IPS-11a (cell line): ENCODE results near the gene NUMA1.

ENCODE experiments used
- H3K4me3 ChIP-seq: one replicate; pipeline ENCODE4 v1.5.1; 2013; ENCODE audit warnings: low read depth, low read length, control low read depth

NUMA1 gene, protein sequence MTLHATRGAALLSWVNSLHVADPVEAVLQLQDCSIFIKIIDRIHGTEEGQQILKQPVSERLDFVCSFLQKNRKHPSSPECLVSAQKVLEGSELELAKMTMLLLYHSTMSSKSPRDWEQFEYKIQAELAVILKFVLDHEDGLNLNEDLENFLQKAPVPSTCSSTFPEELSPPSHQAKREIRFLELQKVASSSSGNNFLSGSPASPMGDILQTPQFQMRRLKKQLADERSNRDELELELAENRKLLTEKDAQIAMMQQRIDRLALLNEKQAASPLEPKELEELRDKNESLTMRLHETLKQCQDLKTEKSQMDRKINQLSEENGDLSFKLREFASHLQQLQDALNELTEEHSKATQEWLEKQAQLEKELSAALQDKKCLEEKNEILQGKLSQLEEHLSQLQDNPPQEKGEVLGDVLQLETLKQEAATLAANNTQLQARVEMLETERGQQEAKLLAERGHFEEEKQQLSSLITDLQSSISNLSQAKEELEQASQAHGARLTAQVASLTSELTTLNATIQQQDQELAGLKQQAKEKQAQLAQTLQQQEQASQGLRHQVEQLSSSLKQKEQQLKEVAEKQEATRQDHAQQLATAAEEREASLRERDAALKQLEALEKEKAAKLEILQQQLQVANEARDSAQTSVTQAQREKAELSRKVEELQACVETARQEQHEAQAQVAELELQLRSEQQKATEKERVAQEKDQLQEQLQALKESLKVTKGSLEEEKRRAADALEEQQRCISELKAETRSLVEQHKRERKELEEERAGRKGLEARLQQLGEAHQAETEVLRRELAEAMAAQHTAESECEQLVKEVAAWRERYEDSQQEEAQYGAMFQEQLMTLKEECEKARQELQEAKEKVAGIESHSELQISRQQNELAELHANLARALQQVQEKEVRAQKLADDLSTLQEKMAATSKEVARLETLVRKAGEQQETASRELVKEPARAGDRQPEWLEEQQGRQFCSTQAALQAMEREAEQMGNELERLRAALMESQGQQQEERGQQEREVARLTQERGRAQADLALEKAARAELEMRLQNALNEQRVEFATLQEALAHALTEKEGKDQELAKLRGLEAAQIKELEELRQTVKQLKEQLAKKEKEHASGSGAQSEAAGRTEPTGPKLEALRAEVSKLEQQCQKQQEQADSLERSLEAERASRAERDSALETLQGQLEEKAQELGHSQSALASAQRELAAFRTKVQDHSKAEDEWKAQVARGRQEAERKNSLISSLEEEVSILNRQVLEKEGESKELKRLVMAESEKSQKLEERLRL (N-terminal part only)

DNA sequence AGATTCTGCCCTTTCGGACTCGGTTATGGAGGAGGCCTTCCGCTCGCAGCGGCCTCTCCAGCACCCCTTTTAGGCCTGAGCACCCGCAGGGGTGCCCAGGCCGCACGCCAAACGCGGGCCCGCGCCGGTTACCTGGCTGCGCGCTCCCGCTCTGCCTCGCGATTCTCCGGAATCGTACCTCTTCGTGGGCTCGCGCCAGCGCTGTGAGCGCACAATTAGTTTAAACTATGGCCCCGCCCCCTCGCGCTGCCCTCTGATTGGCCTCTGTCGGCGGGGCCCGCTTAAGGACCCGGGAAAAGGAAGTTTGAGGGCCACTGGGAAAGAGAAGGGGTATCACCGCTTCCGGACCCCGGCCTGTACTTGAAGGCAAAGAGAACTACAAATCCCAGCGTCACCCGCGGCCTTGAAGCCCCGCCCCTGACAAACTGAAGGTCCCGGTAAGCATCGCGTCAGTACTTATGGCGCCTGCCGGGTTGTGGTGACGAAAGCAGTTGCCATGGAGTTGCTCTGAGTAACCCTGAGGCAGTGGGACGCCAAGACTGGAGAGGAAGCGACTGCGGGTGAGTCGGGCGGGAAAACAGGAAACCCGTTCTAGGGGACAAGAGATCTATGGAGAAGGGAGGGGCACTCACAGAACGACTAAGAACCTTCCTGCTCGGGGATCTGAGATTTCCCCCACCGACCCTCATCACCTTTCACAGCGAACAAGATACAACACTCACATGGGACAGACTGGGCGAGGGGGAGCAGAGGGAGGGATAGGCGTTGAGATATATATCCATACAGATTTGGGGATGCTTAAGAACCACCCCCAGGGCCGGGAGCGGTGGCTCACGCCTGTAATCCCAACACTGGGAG lies at the start of gene NUMA1, which contains the start of gene LRRC51:
Gene NUMA1, minus strand, starts transcription at position 217 of the 858 bp plus-strand sequence. CDS start 44,599 bp downstream, outside the sequence.
Gene LRRC51, plus strand, starts transcription at position 525 of the 858 bp plus-strand sequence. CDS start 8,234 bp downstream, outside the sequence.
- peak within 1 kb of the TSS; percentile 86 for H3K4me3 ChIP-seq

DNA sequence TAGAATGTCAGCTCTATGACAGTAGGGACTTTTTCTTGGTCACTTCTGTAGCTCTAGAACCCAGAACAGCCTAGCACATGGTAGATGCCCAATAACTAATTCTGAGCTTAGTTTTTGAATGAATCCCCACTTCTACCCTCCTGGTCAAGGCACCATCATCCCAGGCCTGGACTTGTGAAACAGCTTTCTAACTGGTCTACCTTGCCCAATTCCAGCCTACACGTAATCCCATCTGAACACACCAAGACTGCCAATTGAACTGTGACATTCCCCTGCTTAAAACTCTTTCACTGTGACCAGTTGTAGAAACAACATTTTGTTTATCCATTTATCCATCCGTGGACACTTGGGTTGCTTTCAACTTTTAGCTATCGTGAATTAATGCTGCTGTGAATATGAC lies 49.0 kb upstream of the NUMA1 start:
- H3K4me3 ChIP-seq, result no peak overlapping the region

DNA sequence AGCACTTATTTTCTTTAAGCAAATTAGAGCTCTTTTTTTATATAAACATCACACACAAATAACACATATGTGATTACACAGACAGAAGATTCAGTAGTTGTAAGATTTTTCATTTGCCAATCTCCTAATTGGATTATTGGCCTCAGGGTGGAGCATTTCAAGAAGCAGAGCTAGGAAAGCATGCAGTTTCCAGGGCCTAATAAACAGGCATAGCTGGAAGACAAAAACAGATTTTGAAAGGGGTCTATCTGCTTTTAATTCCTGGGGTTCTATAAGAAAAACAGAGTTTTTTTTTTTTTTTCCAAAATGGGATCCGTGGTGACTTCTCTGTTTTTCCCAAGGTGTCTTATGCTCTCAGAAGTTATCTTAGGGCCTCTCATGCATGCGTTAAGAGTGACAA lies 47.6 kb upstream of the NUMA1 start:
- H3K4me3 ChIP-seq, result no peak overlapping the region

DNA sequence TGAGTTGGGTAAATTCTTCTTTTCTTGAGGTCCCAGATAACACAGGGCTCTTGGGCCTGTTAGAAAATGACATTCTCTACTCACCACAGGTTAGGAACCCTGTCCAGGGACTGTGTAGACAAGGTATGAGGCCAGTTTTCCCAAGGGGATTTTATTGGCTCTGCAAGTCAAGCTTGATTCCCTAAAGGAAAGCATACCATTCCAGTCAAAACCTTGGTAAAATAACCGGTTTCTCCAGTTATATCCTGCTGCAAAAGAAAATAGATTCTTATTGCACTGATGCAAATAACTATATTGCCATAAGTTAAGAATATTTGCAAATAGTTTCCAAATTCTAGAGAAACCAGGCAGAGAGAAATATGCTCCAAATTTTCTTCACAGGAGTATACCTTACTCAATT lies 45.6 kb upstream of the NUMA1 start:
- no peak overlapping the region for H3K4me3 ChIP-seq

DNA sequence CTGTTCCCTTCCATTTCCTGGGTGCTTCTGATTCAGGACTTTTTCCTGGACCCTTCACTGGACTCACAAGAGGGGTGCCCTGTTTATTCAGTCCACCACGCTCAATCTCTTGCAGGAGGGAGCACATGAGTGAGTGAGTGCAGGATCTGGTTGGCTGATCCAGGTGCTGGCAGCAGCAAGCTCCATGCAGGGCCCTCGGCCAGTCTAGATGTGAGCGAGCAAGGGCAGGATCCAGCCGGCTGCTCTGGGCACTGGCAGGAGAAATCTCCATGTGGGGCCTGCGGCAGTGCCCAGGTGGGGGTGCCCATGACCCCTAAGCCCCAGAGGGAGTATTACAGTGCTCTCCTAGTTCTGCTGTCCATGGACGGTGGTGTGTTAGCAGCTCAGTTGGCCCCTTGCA lies 43.7 kb upstream of the NUMA1 start:
- H3K4me3 ChIP-seq, result no peak overlapping the region

DNA sequence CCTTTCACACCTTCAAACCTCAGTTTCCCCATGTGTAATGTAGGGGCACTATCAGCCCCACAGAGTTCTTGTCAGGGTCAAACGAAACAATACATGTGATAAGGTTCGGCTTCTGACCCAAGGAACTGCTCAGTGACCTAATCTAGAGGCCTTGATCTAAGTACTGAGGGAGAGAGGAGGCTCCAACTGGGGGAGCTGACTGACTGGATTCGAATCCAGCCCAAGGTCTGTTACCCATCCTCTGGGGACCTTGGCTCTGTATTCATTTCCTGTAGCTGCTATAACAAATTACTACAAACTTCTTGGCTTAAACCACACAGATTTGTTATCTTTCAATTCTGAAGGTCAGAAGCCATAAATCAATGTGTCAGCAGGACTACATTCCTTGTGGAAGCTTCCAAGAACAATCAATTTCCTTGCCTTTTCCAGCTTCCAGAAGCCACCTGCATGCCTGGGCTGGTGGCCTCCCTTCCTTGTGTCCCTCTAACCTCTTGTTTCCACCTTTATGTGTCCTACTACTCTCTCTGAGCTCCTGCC lies 42.8 kb upstream of the NUMA1 start:
- no peak overlapping the region for H3K4me3 ChIP-seq

DNA sequence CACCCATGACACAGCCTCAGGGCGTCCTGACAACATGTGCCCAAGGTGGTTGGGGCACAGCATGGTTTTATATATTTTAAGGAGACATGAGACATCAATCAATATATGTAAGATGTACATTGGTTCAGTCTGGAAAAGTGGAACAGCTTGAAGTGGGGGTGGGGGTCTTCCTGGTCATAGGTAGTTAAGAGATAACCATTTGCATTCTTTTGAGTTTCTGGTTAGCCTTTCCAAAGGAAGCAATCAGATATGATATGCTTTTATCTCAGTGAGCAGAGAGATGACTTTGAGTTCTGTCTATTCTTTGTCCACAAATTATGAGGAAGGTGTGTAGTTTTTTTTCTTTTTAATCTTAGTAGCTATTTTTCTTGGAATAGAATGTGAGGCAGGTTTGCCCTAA lies 42.3 kb upstream of the NUMA1 start:
- H3K4me3 ChIP-seq, result no peak overlapping the region

DNA sequence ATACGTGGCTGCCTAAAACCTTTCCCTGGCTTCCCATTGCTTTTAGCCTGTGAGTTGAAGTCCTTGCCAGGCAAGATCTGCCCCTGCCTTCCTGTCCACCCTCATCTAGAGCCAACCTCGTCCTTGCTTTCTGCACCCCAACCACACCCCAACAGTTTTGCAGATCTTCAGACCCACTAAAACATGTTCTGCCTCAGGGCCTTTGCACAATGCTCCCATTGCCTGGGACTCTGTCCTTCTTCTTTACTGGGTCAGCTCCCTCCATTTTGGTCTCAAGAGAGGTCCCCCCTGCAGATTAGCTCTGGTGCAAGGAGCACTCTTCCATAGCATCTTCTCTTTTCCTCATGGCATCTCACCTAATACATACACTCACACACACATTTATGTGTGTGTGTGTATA lies 40.6 kb upstream of the NUMA1 start:
- H3K4me3 ChIP-seq, result no peak overlapping the region

DNA sequence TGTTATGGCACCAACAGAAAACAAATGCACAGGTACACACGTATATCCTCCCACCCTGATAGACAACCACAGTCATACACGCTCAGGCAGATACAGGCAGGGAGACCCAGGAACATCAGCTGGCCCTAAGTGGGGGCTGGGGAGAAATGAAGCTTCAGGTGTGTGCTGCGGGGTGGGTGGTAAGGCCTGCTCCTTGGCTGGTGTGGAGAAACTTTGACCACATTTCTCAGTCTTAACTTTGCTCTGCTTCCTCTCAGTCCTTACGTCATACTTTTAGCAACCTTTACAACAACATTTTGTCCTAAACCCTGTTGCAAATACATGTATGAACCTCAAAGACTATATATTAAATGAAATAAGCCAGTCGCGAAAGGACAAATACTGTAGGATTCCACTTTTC lies 38.9 kb upstream of the NUMA1 start:
- no peak overlapping the region for H3K4me3 ChIP-seq

DNA sequence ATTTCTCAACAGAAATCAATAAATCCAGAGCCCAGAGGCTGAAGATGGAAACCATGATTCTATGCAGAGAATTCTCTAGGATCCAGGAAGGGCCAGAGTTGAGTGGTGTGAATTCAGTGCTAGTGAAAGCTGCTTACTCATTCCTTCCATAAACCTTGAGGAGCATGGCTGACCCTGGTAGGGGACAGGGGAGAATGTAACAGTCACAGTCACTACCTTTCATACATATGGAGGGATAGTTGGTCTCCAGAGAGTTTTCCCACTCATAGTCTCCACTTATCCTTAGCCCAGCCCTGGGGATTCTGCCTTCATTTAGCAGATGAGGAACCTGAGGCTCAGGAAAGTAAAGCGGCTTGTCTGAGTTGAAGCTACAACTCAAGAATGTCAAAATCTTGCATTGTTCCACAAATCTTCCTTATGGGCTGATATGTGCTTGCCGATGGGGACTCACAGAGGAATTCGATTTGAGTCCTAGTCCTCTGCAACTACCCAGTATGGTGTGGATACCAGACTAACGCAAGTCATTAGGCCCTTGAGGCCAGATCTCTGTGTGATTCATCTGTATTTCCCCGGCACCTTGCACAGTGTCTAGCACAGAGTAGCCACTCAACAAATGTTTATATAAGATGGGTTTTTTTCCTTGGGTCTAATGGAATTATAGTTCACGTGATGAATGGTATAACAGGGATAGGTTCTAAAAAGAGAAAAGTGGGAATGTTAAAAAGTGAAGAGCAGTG lies 35.8 kb upstream of the NUMA1 start:
- H3K4me3 ChIP-seq, result no peak overlapping the region

DNA sequence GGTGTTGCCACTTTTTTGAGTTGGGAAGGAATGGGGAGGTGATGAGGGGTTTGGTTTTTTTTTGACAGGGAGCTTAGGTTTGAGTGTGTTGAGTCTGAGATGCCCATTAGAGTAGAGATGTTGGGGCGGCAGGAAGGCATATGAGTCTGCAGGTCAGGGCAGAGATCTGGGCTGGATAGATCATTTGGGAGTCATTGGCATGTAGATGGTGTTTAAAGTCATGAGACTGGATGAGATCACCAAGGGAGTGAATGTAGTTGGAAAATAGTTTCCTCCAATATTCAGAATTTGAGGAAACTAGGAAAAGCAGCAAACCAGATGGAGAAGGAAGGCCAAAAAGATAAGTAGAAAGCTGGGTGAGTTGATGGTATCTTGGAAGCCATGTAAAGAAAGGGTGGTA lies 34.2 kb upstream of the NUMA1 start:
- H3K4me3 ChIP-seq, result no peak overlapping the region

DNA sequence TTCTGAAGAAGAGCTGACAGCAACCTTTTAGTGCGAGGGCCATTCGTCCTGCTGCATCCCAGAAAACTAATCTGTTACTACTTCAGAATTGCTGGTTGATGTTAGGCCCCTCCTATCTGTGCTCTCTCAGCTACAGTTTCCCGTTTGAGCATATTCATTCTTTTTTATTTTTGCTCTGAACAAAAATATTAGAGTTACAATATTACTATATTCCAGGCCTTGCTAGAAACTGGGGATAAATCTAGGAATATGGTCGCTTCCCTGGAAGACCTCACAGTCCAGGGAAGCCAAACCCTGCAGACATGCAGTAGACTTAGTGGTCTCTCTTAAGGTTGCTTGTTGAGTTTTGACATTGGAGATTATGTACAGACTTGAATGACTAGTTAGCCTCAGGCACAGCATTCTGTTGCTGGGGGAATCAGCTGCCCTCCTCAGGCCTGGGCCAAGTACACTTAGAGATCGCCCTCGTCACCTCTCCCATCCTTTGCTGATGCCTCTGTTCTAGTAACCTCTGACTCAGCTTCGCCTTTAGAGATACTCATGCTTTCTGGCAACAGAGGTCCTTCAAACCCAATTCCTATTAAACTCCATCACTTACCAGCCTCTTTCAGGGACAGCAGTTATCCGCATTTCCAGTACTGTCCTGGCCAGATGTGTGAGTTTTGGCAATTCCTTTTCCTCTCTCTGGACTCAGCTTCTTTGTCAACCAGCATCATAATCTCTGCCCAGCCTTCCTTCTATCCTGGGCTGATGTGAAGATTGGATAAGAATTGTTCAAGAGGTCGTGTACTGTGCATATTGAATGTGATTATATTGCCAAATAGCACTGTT lies 32.9 kb upstream of the NUMA1 start:
- peak overlapping the region; percentile 86 for H3K4me3 ChIP-seq

DNA sequence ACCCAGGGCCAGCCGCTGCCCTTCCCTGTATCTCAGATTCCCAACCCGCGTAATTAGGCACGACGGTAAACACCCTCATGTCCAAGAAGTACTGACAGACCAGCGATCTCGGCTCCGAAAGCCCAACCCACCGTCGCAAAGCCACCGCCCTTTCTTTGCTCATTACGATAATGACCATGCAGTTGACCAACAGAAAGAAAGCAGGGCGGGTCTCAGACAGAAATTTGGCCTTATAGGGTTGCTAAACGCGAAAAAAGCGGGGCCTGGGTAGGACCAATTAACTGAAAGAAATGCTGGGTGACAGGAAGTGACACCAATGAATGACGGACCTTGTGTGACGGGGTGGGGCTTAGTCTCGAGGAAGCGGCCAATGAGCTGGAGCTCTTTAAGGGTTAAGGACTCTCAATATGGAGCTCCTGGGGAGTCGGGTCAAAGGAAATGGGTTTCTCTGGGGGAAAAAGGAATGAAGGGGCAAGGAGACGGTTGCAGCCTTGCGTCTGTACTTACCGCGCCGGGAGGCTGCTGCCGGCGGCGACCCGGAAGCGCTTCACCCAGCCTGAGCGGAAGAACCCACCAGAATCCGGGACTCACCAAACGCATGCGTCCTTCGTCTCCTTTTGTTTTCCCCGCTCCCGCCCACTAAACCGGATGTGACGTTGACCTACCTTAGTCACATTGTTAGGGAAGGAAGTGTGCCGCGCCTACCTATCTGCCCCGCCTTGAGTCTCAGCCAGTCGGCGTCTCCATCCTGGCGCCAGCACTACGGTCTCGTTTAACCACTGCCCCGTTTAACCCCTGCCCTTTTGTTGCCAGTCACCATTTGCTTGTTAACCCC lies 32.0 kb upstream of the NUMA1 start, which contains the start of gene ANAPC15:
Gene ANAPC15, minus strand, starts transcription at position 553 of the 835 bp plus-strand sequence. CDS start 1,419 bp downstream, outside the sequence.
- H3K4me3 ChIP-seq, result peak within 1 kb of the TSS; percentile 86

DNA sequence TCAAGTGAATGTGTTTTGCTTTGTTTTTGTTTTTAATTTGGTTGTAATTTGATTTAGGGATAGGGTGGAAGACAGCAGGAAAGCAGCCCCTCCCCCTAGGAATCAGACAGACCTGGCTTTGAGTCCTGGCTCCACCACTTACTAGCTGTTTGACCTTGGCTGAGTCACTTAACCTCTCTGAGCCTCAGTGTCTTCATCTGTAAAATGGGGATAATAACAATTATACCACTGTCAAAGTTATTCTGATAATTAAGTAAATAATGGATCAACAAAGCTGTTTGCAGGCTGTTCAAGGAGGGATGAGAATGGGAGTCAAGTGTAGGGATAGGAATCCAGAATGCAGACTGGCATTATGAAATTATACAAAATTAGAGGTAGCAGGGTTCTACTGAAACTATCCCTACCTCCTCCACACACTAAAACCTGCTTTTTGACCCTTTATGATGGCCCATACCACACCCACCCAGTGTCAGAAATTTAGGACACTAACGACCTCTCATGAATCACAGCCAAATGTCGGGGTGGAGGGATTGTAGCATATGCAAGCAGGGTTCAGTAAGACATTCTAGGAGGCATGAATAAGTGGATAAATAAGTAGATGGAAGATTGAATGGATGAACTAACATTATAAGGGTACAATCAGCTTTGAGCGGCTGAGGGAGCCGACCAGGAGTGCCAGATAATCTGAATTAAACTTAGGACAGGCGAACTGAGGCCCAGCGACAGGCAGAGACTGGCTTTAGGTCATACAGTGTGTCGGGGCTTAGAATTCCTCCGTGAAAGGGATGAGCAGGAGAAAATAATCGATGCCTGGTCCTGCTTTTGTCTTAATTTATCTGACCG lies 31.2 kb upstream of the NUMA1 start:
- H3K4me3 ChIP-seq, result peak overlapping the region; percentile 86

DNA sequence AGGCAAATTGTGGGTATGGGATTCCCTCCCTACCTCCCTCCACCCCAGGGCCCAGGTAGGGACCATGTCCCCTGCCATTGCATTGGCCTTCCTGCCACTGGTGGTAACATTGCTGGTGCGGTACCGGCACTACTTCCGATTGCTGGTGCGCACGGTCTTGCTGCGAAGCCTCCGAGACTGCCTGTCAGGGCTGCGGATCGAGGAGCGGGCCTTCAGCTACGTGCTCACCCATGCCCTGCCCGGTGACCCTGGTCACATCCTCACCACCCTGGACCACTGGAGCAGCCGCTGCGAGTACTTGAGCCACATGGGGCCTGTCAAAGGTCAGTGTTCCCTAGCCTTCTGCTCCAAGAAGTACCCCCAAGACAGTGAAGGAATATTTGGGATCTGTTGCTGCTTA lies 25.5 kb upstream of the NUMA1 start, which contains the start of gene TOMT:
Gene TOMT, plus strand, starts transcription at position 37 of the 400 bp plus-strand sequence. Its CDS starts 28 bp downstream, at position 65.
- no peak within 1 kb of the TSS for H3K4me3 ChIP-seq

DNA sequence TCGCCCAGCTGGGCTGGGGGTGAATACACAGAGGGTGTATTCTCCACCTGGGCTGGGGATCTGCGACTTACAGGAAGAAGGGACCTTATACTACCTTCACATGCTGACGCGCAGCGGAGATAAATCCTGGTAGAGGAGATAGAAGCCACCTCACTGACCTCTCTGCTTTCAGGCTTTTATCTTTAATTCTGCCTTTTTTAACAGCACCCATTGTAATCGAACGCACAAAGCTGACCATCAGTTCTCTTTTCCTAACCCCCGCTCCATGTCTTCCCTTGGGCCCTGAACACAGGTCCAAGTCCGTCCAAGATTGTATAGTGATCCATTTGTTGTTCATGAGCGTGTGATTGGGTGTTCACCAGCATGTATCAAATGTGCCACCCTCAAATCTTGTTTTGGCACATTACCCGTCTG lies 23.4 kb upstream of the NUMA1 start:
- H3K4me3 ChIP-seq, result peak overlapping the region; percentile 28
